SK-N-SH treated with all-trans-retinoic acid at 6 μM for 48 hours (cell line): ENCODE data around the gene SFT2D3.

Experiments
- ATAC-seq: fragments of 200-7000 bp; cut with Tn5 transposase; 3 replicates; pipeline ENCODE4 v1.9.1; 2020; ENCODE audit warnings: mild to moderate bottlenecking, moderate library complexity
- ARNTL ChIP-seq: fragments of 450-650 bp; formaldehyde crosslinking; IDR thresholded peaks from 2 replicates; pipeline ENCODE4 v1.5.0; 2020; ENCODE audit warnings: low read depth, mild to moderate bottlenecking, moderate library complexity, borderline replicate concordance
- BACH2 ChIP-seq: fragments of 250-450 bp; sonication (Bioruptor Pico); IDR thresholded peaks from 2 replicates; pipeline ENCODE4 v1.9.0; 2021; ENCODE audit warnings: mild to moderate bottlenecking, borderline replicate concordance
- CREB5 ChIP-seq: fragments of 250-450 bp; sonication (Bioruptor Pico); IDR thresholded peaks from 2 replicates; pipeline ENCODE4 v1.5.1; 2020; ENCODE audit warnings: low read depth, mild to moderate bottlenecking, moderate library complexity
- CSDC2 ChIP-seq: fragments of 250-450 bp; sonication (Bioruptor Pico); IDR thresholded peaks from 2 replicates; pipeline ENCODE4 v1.5.0; 2020; ENCODE audit warnings: mild to moderate bottlenecking, moderate library complexity
- ESRRG ChIP-seq: fragments of 250-450 bp; sonication (Bioruptor Pico); IDR thresholded peaks from 2 replicates; pipeline ENCODE4 v1.6.1; 2021; ENCODE audit warnings: mild to moderate bottlenecking
- GLIS3 ChIP-seq: fragments of 250-450 bp; sonication (Bioruptor Pico); IDR thresholded peaks from 2 replicates; pipeline ENCODE4 v1.5.0; 2020; ENCODE audit warnings: mild to moderate bottlenecking, moderate library complexity
- OSR1 ChIP-seq: fragments of 250-450 bp; sonication (Bioruptor Pico); IDR thresholded peaks from 2 replicates; pipeline ENCODE4 v1.8.0; 2022; ENCODE audit warnings: moderate library complexity, mild to moderate bottlenecking, inconsistent platforms
- PPARA ChIP-seq: fragments of 250-450 bp; sonication (Bioruptor Pico); IDR thresholded peaks from 2 replicates; pipeline ENCODE4 v1.5.0; 2020; ENCODE audit warnings: mild to moderate bottlenecking, borderline replicate concordance
- RARB ChIP-seq: fragments of 250-450 bp; sonication (Bioruptor Pico); IDR thresholded peaks from 2 replicates; pipeline ENCODE4 v1.8.0; 2021; ENCODE audit warnings: mild to moderate bottlenecking, moderate library complexity
- SNAI2 ChIP-seq: fragments of 250-450 bp; sonication (Bioruptor Pico); IDR thresholded peaks from 2 replicates; pipeline ENCODE4 v1.5.0; 2020; ENCODE audit warnings: mild to moderate bottlenecking, moderate library complexity
- TOX ChIP-seq: fragments of 250-450 bp; sonication (Bioruptor Pico); IDR thresholded peaks from 2 replicates; pipeline ENCODE4 v1.8.0; 2021; ENCODE audit warnings: mild to moderate bottlenecking, moderate library complexity, borderline replicate concordance
- TSHZ2 ChIP-seq: fragments of 250-450 bp; sonication (Bioruptor Pico); IDR thresholded peaks from 2 replicates; pipeline ENCODE4 v1.5.0; 2020; ENCODE audit warnings: mild to moderate bottlenecking, moderate library complexity
- ZC3H10 ChIP-seq: fragments of 250-450 bp; sonication (Bioruptor Pico); IDR thresholded peaks from 2 replicates; pipeline ENCODE4 v1.5.1; 2021; ENCODE audit warnings: mild to moderate bottlenecking, moderate library complexity
- ZFP3 ChIP-seq: fragments of 250-450 bp; sonication (Bioruptor Pico); IDR thresholded peaks from 2 replicates; pipeline ENCODE4 v1.5.0; 2020; ENCODE audit warnings: mild to moderate bottlenecking, moderate library complexity
- ZFP30 ChIP-seq: fragments of 450-650 bp; formaldehyde crosslinking; IDR thresholded peaks from 2 replicates; pipeline ENCODE4 v1.5.0; 2022; ENCODE audit warnings: mild to moderate bottlenecking, moderate library complexity
- ZNF565 ChIP-seq: fragments of 450-650 bp; formaldehyde crosslinking; conservative IDR thresholded peaks from 2 replicates; pipeline ENCODE4 v1.5.0; 2020; ENCODE audit warnings: low read depth, mild to moderate bottlenecking, moderate library complexity
- ZNF70 ChIP-seq: fragments of 450-650 bp; formaldehyde crosslinking; IDR thresholded peaks from 2 replicates; pipeline ENCODE4 v1.5.0; 2020; ENCODE audit warnings: mild to moderate bottlenecking, moderate library complexity
- ZNF8 ChIP-seq: fragments of 450-650 bp; formaldehyde crosslinking; IDR thresholded peaks from 2 replicates; pipeline ENCODE4 v1.5.0; 2020; ENCODE audit warnings: mild to moderate bottlenecking, moderate library complexity
- TF ChIP-seq, protein P1 (sequence below): fragments of 250-450 bp; sonication (Bioruptor Pico); IDR thresholded peaks from 2 replicates; pipeline ENCODE4 v1.8.0; 2020; ENCODE audit warnings: mild to moderate bottlenecking, moderate library complexity, borderline replicate concordance
- TF ChIP-seq, protein P2 (sequence below): fragments of 250-450 bp; sonication (Bioruptor Pico); IDR thresholded peaks from 2 replicates; pipeline ENCODE4 v1.8.0; 2021; ENCODE audit warnings: low read depth, mild to moderate bottlenecking, moderate library complexity, borderline replicate concordance

SFT2D3 gene

GRCh38 chr2:127683757-127684156, 17.5 kb upstream of the SFT2D3 start:
- peak; percentile 41; the same call in 2 of the 3 replicates for ATAC-seq
- TF ChIP-seq PPARA (CRISPR knock-in tag) (no peak), SNAI2 (CRISPR knock-in tag) (no peak), ZC3H10 (CRISPR knock-in tag) (no peak), BACH2 (CRISPR knock-in tag) (no peak), ZNF565 (no peak), ZNF70 (CRISPR knock-in tag) (no peak), TOX (CRISPR knock-in tag) (no peak), CREB5 (CRISPR knock-in tag) (no peak), ESRRG (CRISPR knock-in tag) (no peak)

- ATAC-seq, result no peak
- TF ChIP-seq CSDC2, result no peak
- no peak for TF ChIP-seq ZFP30 (CRISPR knock-in tag)
- no peak for TF ChIP-seq ZC3H10 (CRISPR knock-in tag)
- TF ChIP-seq PPARA (CRISPR knock-in tag), result no peak
- TF ChIP-seq ZFP3 (CRISPR knock-in tag), result no peak
- TF ChIP-seq GLIS3, result no peak
- no peak for TF ChIP-seq TOX (CRISPR knock-in tag)
- TF ChIP-seq ZNF565, result no peak
- TF ChIP-seq TSHZ2 (CRISPR knock-in tag), result no peak
- TF ChIP-seq ZNF70 (CRISPR knock-in tag), result no peak
- no peak for TF ChIP-seq ZNF8 (CRISPR knock-in tag)
- TF ChIP-seq, protein P1, sequence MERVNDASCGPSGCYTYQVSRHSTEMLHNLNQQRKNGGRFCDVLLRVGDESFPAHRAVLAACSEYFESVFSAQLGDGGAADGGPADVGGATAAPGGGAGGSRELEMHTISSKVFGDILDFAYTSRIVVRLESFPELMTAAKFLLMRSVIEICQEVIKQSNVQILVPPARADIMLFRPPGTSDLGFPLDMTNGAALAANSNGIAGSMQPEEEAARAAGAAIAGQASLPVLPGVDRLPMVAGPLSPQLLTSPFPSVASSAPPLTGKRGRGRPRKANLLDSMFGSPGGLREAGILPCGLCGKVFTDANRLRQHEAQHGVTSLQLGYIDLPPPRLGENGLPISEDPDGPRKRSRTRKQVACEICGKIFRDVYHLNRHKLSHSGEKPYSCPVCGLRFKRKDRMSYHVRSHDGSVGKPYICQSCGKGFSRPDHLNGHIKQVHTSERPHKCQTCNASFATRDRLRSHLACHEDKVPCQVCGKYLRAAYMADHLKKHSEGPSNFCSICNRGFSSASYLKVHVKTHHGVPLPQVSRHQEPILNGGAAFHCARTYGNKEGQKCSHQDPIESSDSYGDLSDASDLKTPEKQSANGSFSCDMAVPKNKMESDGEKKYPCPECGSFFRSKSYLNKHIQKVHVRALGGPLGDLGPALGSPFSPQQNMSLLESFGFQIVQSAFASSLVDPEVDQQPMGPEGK (CRISPR knock-in tag), result no peak
- no peak for TF ChIP-seq OSR1
- TF ChIP-seq ESRRG (CRISPR knock-in tag), result no peak
- TF ChIP-seq, all 23 proteins: peak for 0
These were observed 15.8 kb upstream of the SFT2D3 start for GRCh38 chr2:127685410-127686080.

- no peak for ATAC-seq
- TF ChIP-seq TOX (CRISPR knock-in tag), result no peak
- TF ChIP-seq GLIS3, result no peak
- TF ChIP-seq TSHZ2 (CRISPR knock-in tag), result no peak
- TF ChIP-seq, protein P2, sequence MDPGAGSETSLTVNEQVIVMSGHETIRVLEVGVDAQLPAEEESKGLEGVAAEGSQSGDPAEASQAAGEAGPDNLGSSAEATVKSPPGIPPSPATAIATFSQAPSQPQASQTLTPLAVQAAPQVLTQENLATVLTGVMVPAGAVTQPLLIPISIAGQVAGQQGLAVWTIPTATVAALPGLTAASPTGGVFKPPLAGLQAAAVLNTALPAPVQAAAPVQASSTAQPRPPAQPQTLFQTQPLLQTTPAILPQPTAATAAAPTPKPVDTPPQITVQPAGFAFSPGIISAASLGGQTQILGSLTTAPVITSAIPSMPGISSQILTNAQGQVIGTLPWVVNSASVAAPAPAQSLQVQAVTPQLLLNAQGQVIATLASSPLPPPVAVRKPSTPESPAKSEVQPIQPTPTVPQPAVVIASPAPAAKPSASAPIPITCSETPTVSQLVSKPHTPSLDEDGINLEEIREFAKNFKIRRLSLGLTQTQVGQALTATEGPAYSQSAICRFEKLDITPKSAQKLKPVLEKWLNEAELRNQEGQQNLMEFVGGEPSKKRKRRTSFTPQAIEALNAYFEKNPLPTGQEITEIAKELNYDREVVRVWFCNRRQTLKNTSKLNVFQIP (CRISPR knock-in tag), result no peak
- no peak for TF ChIP-seq SNAI2 (CRISPR knock-in tag)
- TF ChIP-seq RARB (CRISPR knock-in tag), result no peak
- no peak for TF ChIP-seq ZNF8 (CRISPR knock-in tag)
- no peak for TF ChIP-seq CSDC2
- TF ChIP-seq ARNTL (CRISPR knock-in tag), result no peak
These were observed 12.9 kb upstream of the SFT2D3 start for GRCh38 chr2:127688405-127688804.
